ENCODE data around the gene OPN5.

OPN5 gene

DNA sequence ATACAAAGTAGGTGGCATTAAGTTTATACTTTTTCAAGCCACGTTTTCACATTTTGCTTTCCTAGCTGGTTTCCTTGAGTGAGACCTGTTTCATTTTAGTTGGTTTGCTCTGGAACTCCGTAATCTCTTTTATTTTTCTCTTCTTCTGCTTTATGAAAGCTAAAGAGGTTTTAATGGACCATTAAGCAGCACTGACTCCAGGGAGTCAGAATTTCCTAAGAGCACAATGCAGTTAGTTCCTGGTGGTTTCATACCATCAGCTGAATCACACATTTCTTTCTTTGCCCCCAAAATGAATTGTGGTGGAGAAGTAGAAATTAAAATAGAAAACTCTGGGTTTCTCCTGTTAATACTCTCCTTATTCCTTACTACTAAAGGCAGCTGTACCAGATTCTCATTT lies 3.4 kb downstream of the OPN5 start:
- in situ Hi-C loops (cut with HindIII; ENCODE audit: low sequenced_read_pairs): loop anchor here (25.0 kb wide), 1 partner anchor 977 kb away; no protein-coding TSS in a partner anchor
- DNase-seq (ENCODE audit: low read depth): no peak
- H3K4me3 ChIP-seq (ENCODE audit: low read depth, low read length): no peak overlapping the region
- TF ChIP-seq, protein P1, sequence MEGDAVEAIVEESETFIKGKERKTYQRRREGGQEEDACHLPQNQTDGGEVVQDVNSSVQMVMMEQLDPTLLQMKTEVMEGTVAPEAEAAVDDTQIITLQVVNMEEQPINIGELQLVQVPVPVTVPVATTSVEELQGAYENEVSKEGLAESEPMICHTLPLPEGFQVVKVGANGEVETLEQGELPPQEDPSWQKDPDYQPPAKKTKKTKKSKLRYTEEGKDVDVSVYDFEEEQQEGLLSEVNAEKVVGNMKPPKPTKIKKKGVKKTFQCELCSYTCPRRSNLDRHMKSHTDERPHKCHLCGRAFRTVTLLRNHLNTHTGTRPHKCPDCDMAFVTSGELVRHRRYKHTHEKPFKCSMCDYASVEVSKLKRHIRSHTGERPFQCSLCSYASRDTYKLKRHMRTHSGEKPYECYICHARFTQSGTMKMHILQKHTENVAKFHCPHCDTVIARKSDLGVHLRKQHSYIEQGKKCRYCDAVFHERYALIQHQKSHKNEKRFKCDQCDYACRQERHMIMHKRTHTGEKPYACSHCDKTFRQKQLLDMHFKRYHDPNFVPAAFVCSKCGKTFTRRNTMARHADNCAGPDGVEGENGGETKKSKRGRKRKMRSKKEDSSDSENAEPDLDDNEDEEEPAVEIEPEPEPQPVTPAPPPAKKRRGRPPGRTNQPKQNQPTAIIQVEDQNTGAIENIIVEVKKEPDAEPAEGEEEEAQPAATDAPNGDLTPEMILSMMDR (IDR thresholded peaks at IDR 0.05; ENCODE audit: low read depth, low read length, missing control alignments): no peak

DNA sequence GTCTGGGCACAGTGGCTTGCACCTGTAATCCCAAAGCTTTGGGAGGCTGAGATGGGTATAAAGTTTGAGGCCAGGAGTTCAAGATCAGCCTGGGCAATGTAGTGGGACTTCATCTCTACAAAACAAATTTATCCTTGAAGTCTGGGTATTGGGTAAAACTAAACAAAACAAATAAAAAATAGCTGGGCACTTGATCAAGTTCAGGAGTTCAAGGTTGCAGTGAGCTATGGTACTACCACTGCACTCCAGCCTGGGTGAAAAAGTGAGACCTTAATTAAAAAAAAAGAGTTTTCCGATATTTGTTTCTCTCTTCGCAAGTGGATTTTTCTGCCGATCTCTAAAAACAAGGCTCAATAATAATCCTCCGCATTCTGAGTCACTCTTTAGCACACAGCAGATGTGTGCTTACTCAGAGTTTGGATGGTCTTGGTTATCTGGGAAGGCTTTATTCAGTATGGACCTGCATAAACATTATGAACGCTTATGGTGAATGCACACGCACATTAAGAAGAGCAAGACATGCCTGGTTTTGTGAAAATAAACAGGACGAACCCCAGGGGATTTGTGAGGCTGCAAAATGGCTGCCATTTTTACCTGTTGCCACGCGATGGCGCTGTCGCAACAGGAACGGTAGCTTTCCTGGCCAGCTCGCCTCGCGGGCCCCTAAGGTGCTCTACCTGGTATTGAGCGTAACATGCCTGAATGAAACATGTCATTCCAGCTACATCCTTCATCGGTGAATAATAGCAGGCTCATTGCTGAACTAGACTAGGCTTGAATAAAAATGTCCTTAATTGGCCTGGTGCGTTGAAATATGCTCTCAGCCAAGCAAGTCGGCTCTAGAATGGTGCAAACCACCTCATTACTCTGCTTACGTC lies 6.0 kb downstream of the OPN5 start:
- no peak overlapping the region for H3K4me3 ChIP-seq (ENCODE audit: low read depth, low read length)
- in situ Hi-C loops (cut with HindIII; ENCODE audit: low sequenced_read_pairs): loop anchor here (25.0 kb wide), 1 partner anchor 974 kb away; no protein-coding TSS in a partner anchor
- DNase-seq (ENCODE audit: low read depth): peak; percentile 18
- TF ChIP-seq, protein P1 (IDR thresholded peaks at IDR 0.05; ENCODE audit: low read depth, low read length, missing control alignments): peak; percentile 86

DNA sequence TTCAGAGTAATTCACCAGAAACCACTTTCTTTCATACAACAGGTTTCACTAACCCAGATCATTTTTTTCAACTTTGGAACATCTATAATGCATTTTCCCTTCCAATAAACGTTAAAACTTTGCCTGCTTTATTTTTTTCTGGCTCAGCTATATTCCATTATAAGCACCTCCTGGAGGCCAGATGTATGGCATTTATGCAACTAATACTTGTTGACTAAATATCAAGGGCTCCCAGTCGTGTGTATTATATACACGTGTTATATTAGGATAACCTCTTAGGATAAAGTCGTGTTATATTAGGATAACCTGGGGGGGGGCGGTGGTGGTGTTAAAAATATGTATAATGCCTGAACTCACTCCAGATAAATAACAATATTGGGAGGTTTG lies 6.7 kb downstream of the OPN5 start:
- in situ Hi-C loops (cut with HindIII; ENCODE audit: low sequenced_read_pairs): loop anchor here (25.0 kb wide), 1 partner anchor 974 kb away; no protein-coding TSS in a partner anchor
- no peak for DNase-seq (ENCODE audit: low read depth)
- TF ChIP-seq, protein P1 (IDR thresholded peaks at IDR 0.05; ENCODE audit: low read depth, low read length, missing control alignments): no peak
- no peak overlapping the region for H3K4me3 ChIP-seq (ENCODE audit: low read depth, low read length)

DNA sequence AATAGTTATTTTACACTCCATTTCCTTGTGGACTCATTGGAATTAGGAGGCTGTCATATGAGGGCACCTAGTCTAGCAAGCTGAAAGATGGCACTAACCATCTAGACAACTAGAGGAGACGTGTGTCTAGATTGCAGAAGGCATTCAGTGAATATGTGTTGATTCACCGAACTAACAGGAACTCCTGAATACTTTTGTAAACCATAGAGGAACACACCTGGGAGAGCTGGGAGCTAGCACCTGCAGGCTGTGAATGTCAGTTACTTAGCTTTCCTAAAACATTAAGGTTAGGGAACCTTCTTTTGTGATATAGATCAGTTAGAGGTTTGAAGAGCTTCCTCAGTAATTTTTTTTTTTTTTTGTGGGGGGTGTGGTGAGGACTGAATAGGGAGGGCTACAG lies 7.7 kb downstream of the OPN5 start:
- H3K4me3 ChIP-seq (ENCODE audit: low read depth, low read length): no peak overlapping the region
- no peak for DNase-seq (ENCODE audit: low read depth)
- in situ Hi-C loops (cut with HindIII; ENCODE audit: low sequenced_read_pairs): loop anchor here (25.0 kb wide), 1 partner anchor 973 kb away; no protein-coding TSS in a partner anchor
- TF ChIP-seq, protein P1 (IDR thresholded peaks at IDR 0.05; ENCODE audit: low read depth, low read length, missing control alignments): no peak

DNA sequence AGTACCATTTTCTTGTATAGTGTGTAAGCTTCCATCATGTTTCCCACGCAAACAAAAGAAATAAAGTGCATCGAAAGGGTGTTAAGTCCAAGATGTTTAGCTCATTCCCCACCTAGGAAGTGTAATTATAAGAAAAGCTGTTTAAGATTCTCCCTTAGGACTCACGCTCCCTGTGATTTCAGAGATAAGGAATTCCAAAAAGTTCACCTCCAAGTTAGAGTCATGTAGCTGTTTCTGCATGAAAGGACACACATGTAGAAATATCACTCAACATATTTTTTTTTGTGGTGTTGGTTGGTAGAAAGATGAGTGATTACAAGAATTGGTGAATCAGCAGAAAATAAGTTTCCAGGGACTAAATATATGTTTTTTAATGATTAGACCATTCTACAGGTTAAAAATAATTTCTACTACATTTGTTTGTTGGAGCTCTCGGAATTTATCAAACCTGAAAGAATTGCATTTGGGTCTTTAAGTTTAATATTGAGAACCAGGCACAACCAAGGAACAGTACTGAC lies 10.4 kb downstream of the OPN5 start:
- DNase-seq (ENCODE audit: low read depth): no peak
- TF ChIP-seq, protein P1 (IDR thresholded peaks at IDR 0.05; ENCODE audit: low read depth, low read length, missing control alignments): no peak
- in situ Hi-C loops (cut with HindIII; ENCODE audit: low sequenced_read_pairs): loop anchor here (25.0 kb wide), 1 partner anchor 970 kb away; no protein-coding TSS in a partner anchor
- H3K4me3 ChIP-seq (ENCODE audit: low read depth, low read length): no peak overlapping the region

DNA sequence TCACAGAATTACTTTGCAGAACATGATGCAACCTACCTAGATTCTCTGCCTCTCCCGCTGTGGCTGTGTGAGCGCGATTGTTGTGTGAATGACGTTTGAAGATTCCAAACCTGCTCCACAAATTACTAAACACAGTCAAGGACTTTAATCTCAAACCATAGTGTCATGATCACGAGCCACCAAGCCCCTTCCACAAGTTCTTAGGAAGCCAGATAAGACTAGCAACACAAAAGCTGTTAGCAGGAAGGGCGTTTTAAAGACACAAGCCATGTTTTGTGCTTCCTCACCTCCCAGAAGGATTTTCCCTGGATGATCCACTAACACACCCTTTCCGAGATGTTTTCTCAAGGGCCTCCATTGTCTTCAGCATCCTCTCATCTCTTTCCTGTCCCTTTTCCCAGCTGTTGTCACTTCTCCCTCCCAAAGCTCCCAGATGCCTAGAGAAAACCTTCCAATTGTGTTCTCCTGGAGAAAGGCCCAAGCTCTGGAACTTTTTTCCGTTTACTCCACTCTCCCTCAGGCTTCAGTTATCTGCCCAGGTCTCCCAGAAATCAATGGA lies 12.8 kb downstream of the OPN5 start:
- in situ Hi-C loops (cut with HindIII; ENCODE audit: low sequenced_read_pairs): loop anchor here (25.0 kb wide), 1 partner anchor 968 kb away; no protein-coding TSS in a partner anchor
- DNase-seq (ENCODE audit: low read depth): no peak
- no peak overlapping the region for H3K4me3 ChIP-seq (ENCODE audit: low read depth, low read length)
- TF ChIP-seq, protein P1 (IDR thresholded peaks at IDR 0.05; ENCODE audit: low read depth, low read length, missing control alignments): no peak

All from astrocyte of the cerebellum (primary cell).